ENCODE results near the gene KCNS1. TPM values are rescaled to one million over a fixed set of nuclear protein-coding genes. Genes with fewer than 3 reads are reported as not detected.

The KCNS1 gene
- total RNA-seq, 1 experiment from 2014 or later: 10.7 TPM

DNA sequence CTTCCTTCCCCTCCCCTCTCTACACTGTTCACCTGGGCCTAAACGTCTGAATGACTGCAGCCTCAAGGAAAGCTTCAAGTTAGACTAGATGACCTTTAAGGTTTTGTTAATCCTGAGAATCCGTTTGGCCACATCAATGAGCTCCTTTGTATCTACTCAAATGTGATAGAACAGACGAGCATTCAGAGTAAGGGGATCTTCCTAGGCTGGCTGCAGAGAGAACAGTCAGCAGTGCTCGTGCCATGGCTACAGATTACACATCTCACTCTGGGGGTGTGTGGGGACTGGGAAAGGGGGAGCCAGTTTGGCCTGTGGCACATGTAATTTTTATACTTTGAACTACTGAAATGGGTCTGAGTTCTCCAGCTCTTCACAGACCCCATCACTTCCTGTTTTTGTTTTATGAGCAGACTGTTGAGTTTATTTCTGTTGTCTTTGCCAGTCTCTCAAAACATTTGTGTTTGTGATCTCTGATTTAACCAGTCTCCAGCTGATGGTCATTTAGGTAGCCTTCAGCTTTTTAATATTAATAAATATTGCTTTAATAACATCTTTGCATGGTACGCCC is 50.9 kb downstream of the KCNS1 start:
- intact Hi-C loops (cut with micrococcal nuclease; ENCODE audit: unreplicated experiment): no loop called here
- H3K4me1 Mint-ChIP-seq (ENCODE audit: low read depth, unreplicated experiment): no peaks in the 10 kb centered on the region
- no peak overlapping the region for H3K4me3 Mint-ChIP-seq (ENCODE audit: low read depth, unreplicated experiment)
- CTCF ChIA-PET: interaction anchor here (1.1 to 1.7 kb wide), 3 partner anchors 46 to 62 kb away, joined by 3 to 8 read pairs (median 3); no protein-coding TSS in a partner anchor
- no TSS peak for BruUV-seq (replicated peaks)
- DNase-seq: no peak
- no peak overlapping the region for H3K27ac Mint-ChIP-seq (ENCODE audit: unreplicated experiment)
- peaks cover 4% of the 10 kb centered on the region for H3K36me3 Mint-ChIP-seq (ENCODE audit: insufficient read depth, unreplicated experiment)
- H3K9me3 Mint-ChIP-seq (ENCODE audit: low read depth, unreplicated experiment): no peaks in the 10 kb centered on the region
- TF ChIP-seq, protein P1, sequence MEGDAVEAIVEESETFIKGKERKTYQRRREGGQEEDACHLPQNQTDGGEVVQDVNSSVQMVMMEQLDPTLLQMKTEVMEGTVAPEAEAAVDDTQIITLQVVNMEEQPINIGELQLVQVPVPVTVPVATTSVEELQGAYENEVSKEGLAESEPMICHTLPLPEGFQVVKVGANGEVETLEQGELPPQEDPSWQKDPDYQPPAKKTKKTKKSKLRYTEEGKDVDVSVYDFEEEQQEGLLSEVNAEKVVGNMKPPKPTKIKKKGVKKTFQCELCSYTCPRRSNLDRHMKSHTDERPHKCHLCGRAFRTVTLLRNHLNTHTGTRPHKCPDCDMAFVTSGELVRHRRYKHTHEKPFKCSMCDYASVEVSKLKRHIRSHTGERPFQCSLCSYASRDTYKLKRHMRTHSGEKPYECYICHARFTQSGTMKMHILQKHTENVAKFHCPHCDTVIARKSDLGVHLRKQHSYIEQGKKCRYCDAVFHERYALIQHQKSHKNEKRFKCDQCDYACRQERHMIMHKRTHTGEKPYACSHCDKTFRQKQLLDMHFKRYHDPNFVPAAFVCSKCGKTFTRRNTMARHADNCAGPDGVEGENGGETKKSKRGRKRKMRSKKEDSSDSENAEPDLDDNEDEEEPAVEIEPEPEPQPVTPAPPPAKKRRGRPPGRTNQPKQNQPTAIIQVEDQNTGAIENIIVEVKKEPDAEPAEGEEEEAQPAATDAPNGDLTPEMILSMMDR (IDR thresholded peaks at IDR 0.05; ENCODE audit: unreplicated experiment): no peak
- no peaks in the 10 kb centered on the region for H3K27me3 Mint-ChIP-seq (ENCODE audit: unreplicated experiment)

DNA sequence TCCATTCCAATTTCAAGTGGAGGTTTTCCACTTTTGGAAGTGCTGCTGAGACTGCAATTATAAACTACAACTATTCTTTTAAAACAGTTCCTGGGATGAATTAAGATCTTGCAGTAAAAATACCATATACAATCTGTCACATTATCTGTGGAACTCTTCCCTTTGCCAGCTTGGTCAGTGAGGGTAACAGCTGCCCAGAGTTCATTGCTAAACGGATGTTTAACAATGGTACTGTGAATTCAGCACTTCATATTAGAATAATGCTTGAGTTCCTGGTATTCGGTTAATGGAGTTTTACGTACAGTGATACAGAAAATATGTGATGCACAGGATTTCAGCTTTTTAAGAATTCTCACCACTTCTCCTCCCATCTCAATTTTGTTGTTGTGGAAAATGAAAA is 51.5 kb downstream of the KCNS1 start:
- Mint-ChIP-seq H3K27ac (ENCODE audit: unreplicated experiment) (no peak overlapping the region), H3K4me1 (ENCODE audit: low read depth, unreplicated experiment) (no peaks in the 10 kb centered on the region), H3K4me3 (ENCODE audit: low read depth, unreplicated experiment) (no peak overlapping the region), H3K36me3 (ENCODE audit: insufficient read depth, unreplicated experiment) (peaks cover 4% of the 10 kb centered on the region), H3K27me3 (ENCODE audit: unreplicated experiment) (no peaks in the 10 kb centered on the region), H3K9me3 (ENCODE audit: low read depth, unreplicated experiment) (no peaks in the 10 kb centered on the region)
- CTCF ChIA-PET: interaction anchor here (1.3 to 1.7 kb wide), 2 partner anchors 46 to 62 kb away, joined by 3 to 8 read pairs; no protein-coding TSS in a partner anchor
- TF ChIP-seq, protein P1 (IDR thresholded peaks at IDR 0.05; ENCODE audit: unreplicated experiment): no peak
- DNase-seq: no peak
- intact Hi-C loops (cut with micrococcal nuclease; ENCODE audit: unreplicated experiment): no loop called here
- no TSS peak for BruUV-seq (replicated peaks)

DNA sequence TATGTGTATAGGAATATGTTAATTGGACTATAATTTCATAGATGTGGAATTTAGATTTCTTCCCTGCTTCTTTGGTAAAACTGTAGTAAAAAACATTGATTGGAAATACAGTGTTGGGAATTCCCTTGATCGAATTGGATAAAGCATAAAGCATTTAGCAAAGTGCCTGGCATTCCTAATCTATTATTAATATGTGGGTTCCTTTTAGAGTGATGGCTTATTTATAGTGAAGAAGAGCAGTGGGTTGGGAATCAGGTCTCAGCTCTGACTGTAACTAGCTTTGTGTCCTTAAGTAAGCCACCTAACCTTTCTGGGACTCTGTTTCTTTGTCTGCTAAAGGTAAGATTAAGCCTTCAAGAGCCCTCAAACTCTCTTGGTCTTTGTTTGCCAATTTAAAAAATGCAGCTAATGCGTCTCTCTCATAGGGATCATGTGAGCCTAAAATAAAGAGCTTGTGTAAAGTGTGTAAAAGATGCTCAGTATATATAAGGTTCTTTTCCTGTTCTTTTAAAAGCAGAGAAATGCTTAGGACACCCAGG is 53.3 kb downstream of the KCNS1 start:
- no peak for DNase-seq
- CTCF ChIA-PET: interaction anchor here (1.4 to 1.5 kb wide), 2 partner anchors 53 to 243 kb away, joined by 3 to 4 read pairs; partner anchors contain the start of gene KCNS1
- TF ChIP-seq, protein P1 (IDR thresholded peaks at IDR 0.05; ENCODE audit: unreplicated experiment): no peak
- H3K9me3 Mint-ChIP-seq (ENCODE audit: low read depth, unreplicated experiment): no peaks in the 10 kb centered on the region
- intact Hi-C loops (cut with micrococcal nuclease; ENCODE audit: unreplicated experiment): no loop called here
- H3K27me3 Mint-ChIP-seq (ENCODE audit: unreplicated experiment): no peaks in the 10 kb centered on the region
- BruUV-seq (replicated peaks): no TSS peak
- H3K4me1 Mint-ChIP-seq (ENCODE audit: low read depth, unreplicated experiment): peaks cover 12% of the 10 kb centered on the region
- no peak overlapping the region for H3K4me3 Mint-ChIP-seq (ENCODE audit: low read depth, unreplicated experiment)
- no peak overlapping the region for H3K27ac Mint-ChIP-seq (ENCODE audit: unreplicated experiment)
- H3K36me3 Mint-ChIP-seq (ENCODE audit: insufficient read depth, unreplicated experiment): no peaks in the 10 kb centered on the region

DNA sequence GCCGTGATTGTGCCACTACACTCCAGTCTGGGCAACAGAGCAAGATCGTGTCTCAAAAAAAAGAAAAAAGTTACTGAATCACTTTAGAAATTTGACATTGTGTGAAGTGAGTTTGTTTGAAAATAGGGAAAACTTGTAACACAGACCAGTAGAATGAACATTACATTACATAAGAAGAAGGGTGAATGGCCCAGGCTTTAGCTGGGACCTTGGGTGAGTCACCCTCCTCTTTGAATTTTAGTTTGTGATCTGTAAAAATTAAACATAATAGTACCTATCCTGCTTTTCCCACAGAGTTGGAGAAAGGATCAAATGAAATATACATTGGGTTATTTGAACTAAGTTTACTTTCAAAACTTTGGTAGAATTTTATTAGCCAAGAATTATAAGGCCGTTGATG is 56.3 kb downstream of the KCNS1 start:
- CTCF ChIA-PET: interaction anchor here (0.6 to 4.1 kb wide), 34 partner anchors 10 to 821 kb away, joined by 3 to 70 read pairs (median 5); no protein-coding TSS in a partner anchor
- peaks cover 33% of the 10 kb centered on the region for H3K4me1 Mint-ChIP-seq (ENCODE audit: low read depth, unreplicated experiment)

More for the DNA sequence above, 56.3 kb downstream of the KCNS1 start:
- no peak for DNase-seq
- TF ChIP-seq, protein P1 (IDR thresholded peaks at IDR 0.05; ENCODE audit: unreplicated experiment): no peak
- intact Hi-C loops (cut with micrococcal nuclease; ENCODE audit: unreplicated experiment): loop anchor here (1.0 to 5.0 kb wide), 5 partner anchors 34 to 247 kb away; no protein-coding TSS in a partner anchor
- no peak overlapping the region for H3K4me3 Mint-ChIP-seq (ENCODE audit: low read depth, unreplicated experiment)
- no TSS peak for BruUV-seq (replicated peaks)
- no peaks in the 10 kb centered on the region for H3K9me3 Mint-ChIP-seq (ENCODE audit: low read depth, unreplicated experiment)
- H3K27me3 Mint-ChIP-seq (ENCODE audit: unreplicated experiment): no peaks in the 10 kb centered on the region
- H3K36me3 Mint-ChIP-seq (ENCODE audit: insufficient read depth, unreplicated experiment): peaks cover 5% of the 10 kb centered on the region
- H3K27ac Mint-ChIP-seq (ENCODE audit: unreplicated experiment): no peak overlapping the region
